ENCODE results near the gene SPATA16. TPM values are rescaled to one million over a fixed set of nuclear protein-coding genes. Genes with fewer than 3 reads are reported as not detected.

SPATA16 gene
- total and polyA plus RNA-seq, 4 donors, result not detected

DNA sequence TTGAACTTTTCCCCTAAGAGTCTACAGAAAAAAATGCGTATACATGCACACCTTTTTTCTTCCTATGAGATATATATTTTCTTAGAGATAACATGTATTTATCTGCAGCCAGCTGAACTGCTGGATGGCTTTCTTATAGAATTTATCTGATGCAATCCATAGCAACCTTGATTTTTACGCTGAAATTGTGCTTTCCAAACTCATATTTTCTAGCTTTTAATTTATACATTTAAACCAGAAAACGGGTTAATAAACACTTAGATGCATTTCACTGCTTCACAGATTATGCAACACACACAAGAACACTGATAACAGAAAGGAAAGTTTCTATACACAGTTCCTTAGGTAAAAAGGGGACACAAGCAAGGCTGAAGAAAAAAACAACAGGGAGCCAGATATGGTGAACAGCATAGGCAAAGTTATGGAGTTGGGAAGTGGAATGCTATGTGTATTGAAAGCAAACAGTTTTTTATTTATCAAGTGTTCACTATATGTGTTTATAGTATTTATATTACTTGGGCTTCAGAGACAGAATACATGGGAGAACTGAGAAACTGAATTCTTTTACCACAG is 149.5 kb downstream of the SPATA16 start:
- no peaks in the 10 kb centered on the region for H3K27me3 ChIP-seq (ENCODE audit: control insufficient read depth in 3 of 3, insufficient read depth in 3 of 3, low read length in 2 of 3)
- H3K27ac ChIP-seq (ENCODE audit: low read depth in 1 of 2, low read length in 1 of 2), result no peak overlapping the region
- WGBS, 2 donors, result 74 to 87% methylated on average over 3 of the region's 3 CpGs
- H3K4me3 ChIP-seq, result no peak overlapping the region
- H3K9ac ChIP-seq (ENCODE audit: insufficient read depth in 1 of 2, low read length in 2 of 2), result no peak overlapping the region
- H3K9me3 ChIP-seq (ENCODE audit: control insufficient read depth in 4 of 4, insufficient read depth in 3 of 4, low read length in 3 of 4), result no peaks in the 10 kb centered on the region
- no peak for ATAC-seq (ENCODE audit: insufficient read depth, low FRiP score)
- DNase-seq, result no peak
- H3K36me3 ChIP-seq (ENCODE audit: control insufficient read depth in 4 of 4, insufficient read depth in 4 of 4, low read length in 4 of 4), result no peaks in the 10 kb centered on the region
- TF ChIP-seq, protein P1, sequence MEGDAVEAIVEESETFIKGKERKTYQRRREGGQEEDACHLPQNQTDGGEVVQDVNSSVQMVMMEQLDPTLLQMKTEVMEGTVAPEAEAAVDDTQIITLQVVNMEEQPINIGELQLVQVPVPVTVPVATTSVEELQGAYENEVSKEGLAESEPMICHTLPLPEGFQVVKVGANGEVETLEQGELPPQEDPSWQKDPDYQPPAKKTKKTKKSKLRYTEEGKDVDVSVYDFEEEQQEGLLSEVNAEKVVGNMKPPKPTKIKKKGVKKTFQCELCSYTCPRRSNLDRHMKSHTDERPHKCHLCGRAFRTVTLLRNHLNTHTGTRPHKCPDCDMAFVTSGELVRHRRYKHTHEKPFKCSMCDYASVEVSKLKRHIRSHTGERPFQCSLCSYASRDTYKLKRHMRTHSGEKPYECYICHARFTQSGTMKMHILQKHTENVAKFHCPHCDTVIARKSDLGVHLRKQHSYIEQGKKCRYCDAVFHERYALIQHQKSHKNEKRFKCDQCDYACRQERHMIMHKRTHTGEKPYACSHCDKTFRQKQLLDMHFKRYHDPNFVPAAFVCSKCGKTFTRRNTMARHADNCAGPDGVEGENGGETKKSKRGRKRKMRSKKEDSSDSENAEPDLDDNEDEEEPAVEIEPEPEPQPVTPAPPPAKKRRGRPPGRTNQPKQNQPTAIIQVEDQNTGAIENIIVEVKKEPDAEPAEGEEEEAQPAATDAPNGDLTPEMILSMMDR (IDR thresholded peaks at IDR 0.05; ENCODE audit: control extremely low read depth, extremely low read depth), result no peak
- H3K4me1 ChIP-seq (ENCODE audit: control insufficient read depth in 5 of 5, insufficient read depth in 5 of 5, low read length in 5 of 5), result no peaks in the 10 kb centered on the region

DNA sequence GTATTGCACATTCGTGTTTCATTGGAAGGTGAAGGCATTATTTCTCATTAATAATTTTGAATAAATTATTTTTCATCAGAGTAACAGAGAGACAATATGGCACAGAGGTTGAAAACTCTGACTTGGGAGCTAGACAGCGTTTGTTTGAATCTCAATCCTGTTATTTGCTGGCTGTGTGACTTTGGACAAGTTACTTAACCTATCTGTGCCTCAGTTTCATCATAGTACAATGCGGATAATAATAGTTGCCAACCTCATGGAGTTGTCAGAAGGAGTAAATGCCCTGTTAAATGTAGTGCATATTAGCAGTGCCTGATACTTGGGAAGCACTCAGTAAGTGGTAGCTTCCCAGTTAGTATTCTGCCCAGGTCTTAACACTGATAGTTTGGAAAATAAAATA is 151.7 kb downstream of the SPATA16 start:
- TF ChIP-seq, protein P1 (IDR thresholded peaks at IDR 0.05; ENCODE audit: control extremely low read depth, extremely low read depth), result no peak
- Histone ChIP-seq H3K9ac (ENCODE audit: insufficient read depth in 1 of 2, low read length in 2 of 2) (no peak overlapping the region), H3K27me3 (ENCODE audit: control insufficient read depth in 3 of 3, insufficient read depth in 3 of 3, low read length in 2 of 3) (no peaks in the 10 kb centered on the region), H3K9me3 (ENCODE audit: control insufficient read depth in 4 of 4, insufficient read depth in 3 of 4, low read length in 3 of 4) (no peaks in the 10 kb centered on the region), H3K27ac (ENCODE audit: low read depth in 1 of 2, low read length in 1 of 2) (no peak overlapping the region), H3K4me1 (ENCODE audit: control insufficient read depth in 5 of 5, insufficient read depth in 5 of 5, low read length in 5 of 5) (peaks cover 0 to 5% (median 0%) of the 10 kb centered on the region in 5 donors), H3K4me3 (no peak overlapping the region), H3K36me3 (ENCODE audit: control insufficient read depth in 4 of 4, insufficient read depth in 4 of 4, low read length in 4 of 4) (no peaks in the 10 kb centered on the region)
- 89 to 91% methylated on average over 3 of the region's 3 CpGs for WGBS, 2 donors
- no peak for DNase-seq
- ATAC-seq (ENCODE audit: insufficient read depth, low FRiP score), result no peak

DNA sequence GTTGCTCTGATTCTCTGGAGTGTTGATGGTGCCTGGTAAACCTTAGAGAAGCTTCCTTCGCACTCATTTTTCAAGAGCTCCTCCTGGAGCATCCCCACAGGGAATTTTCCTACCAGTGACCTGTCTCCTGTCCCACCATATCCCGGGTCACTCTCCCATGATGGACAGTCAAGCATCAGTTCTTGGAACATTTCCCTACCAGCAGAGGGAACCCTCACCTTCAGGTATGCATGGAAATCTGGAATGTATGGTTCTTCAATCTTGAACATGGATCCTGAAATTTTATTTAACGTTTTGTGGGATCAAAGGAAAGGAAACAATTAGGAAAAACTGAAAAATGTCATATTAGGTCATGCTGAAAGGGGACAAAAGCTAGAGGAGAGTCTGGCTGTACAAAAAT is 153.8 kb downstream of the SPATA16 start:
- no peak overlapping the region for H3K9ac ChIP-seq (ENCODE audit: insufficient read depth in 1 of 2, low read length in 2 of 2)
- TF ChIP-seq, protein P1 (IDR thresholded peaks at IDR 0.05; ENCODE audit: control extremely low read depth, extremely low read depth), result no peak
- no peaks in the 10 kb centered on the region for H3K36me3 ChIP-seq (ENCODE audit: control insufficient read depth in 4 of 4, insufficient read depth in 4 of 4, low read length in 4 of 4)
- ATAC-seq (ENCODE audit: insufficient read depth, low FRiP score), result no peak
- no peak for DNase-seq
- H3K27me3 ChIP-seq (ENCODE audit: control insufficient read depth in 3 of 3, insufficient read depth in 3 of 3, low read length in 2 of 3), result no peaks in the 10 kb centered on the region
- H3K4me3 ChIP-seq, result no peak overlapping the region
- 56 to 75% methylated on average over 3 of the region's 3 CpGs for WGBS, 2 donors
- no peaks in the 10 kb centered on the region for H3K9me3 ChIP-seq (ENCODE audit: control insufficient read depth in 4 of 4, insufficient read depth in 3 of 4, low read length in 3 of 4)
- H3K27ac ChIP-seq (ENCODE audit: low read depth in 1 of 2, low read length in 1 of 2), result no peak overlapping the region
- H3K4me1 ChIP-seq (ENCODE audit: control insufficient read depth in 5 of 5, insufficient read depth in 5 of 5, low read length in 5 of 5), result peaks cover 0 to 10% (median 0%) of the 10 kb centered on the region in 5 donors

DNA sequence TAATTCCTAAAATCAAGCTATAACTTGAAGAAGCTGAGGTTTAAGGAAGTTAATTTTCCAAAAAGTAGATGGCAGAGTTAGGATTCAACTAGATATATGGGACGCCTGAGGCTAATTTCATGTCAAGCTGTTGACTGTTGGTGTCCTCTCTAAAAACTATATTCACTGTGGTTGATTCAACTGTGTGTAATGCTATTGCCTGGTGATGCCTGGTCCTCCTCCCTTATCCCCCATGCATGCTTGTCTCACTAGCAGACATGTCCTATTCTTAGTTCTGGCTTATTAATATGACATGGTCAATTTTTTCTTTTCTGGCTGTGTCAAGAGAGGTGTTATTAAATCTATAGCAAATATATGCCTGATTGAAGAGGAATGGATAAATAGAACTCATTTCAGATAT is 156.1 kb downstream of the SPATA16 start:
- H3K27me3 ChIP-seq (ENCODE audit: control insufficient read depth in 3 of 3, insufficient read depth in 3 of 3, low read length in 2 of 3), result no peaks in the 10 kb centered on the region
- no peaks in the 10 kb centered on the region for H3K36me3 ChIP-seq (ENCODE audit: control insufficient read depth in 4 of 4, insufficient read depth in 4 of 4, low read length in 4 of 4)
- no peaks in the 10 kb centered on the region for H3K9me3 ChIP-seq (ENCODE audit: control insufficient read depth in 4 of 4, insufficient read depth in 3 of 4, low read length in 3 of 4)
- H3K4me1 ChIP-seq (ENCODE audit: control insufficient read depth in 5 of 5, insufficient read depth in 5 of 5, low read length in 5 of 5), result peaks cover 0 to 10% (median 0%) of the 10 kb centered on the region in 5 donors
- no peak for ATAC-seq (ENCODE audit: insufficient read depth, low FRiP score)
- H3K9ac ChIP-seq (ENCODE audit: insufficient read depth in 1 of 2, low read length in 2 of 2), result no peak overlapping the region
- no peak overlapping the region for H3K27ac ChIP-seq (ENCODE audit: low read depth in 1 of 2, low read length in 1 of 2)
- no peak for DNase-seq
- 97 to 100% methylated on average over 1 of the region's 1 CpG for WGBS, 2 donors
- TF ChIP-seq, protein P1 (IDR thresholded peaks at IDR 0.05; ENCODE audit: control extremely low read depth, extremely low read depth), result no peak
- H3K4me3 ChIP-seq, result no peak overlapping the region
